ENCODE results near the gene WNK3.

GRCh38 chrX:54237014-54237413, 120.8 kb downstream of the WNK3 start:
- TF ChIP-seq SP1 (IDR thresholded peaks at IDR 0.05) (no peak), CTCF (IDR thresholded peaks at IDR 0.05; ENCODE audit: low read depth, low read length, missing input control) (no peak), MAX (IDR thresholded peaks at IDR 0.05) (no peak), ATF3 (IDR thresholded peaks at IDR 0.05) (no peak), YY1 (IDR thresholded peaks at IDR 0.05) (no peak), FOXA2 (IDR thresholded peaks at IDR 0.05) (no peak), REST (IDR thresholded peaks at IDR 0.05) (no peak), HNF4A (conservative IDR thresholded peaks at IDR 0.05) (no peak), EGR1 (IDR thresholded peaks at IDR 0.05; ENCODE audit: low read depth in 2 of 2) (no peak), ZBTB33 (IDR thresholded peaks at IDR 0.05) (no peak), TAF1 (conservative IDR thresholded peaks at IDR 0.05) (no peak), JUND (IDR thresholded peaks at IDR 0.05) (no peak), GABPA (IDR thresholded peaks at IDR 0.05 in 1 of 2, conservative IDR thresholded peaks at IDR 0.05 in 1 of 2) (no peak)
